Type B pancreatic cell (in vitro differentiated cells): ENCODE results near the gene TEX14. TPM values are rescaled to one million over a fixed set of nuclear protein-coding genes. Genes with fewer than 3 reads are reported as not detected.

Source experiments
- DNase-seq: peaks from one replicate; pipeline ENCODE4 v3.0.0; 2021; ENCODE audit warnings: mixed read lengths; ENCODE audit not compliant: unreplicated experiment; ENCODE audit errors: extremely low spot score
- H3K27ac Mint-ChIP-seq: 2 replicates; pipeline ENCODE4 v1.8.0; 2021; ENCODE audit warnings: mild to moderate bottlenecking, mixed read lengths
- H3K27me3 Mint-ChIP-seq: 2 replicates; pipeline ENCODE4 v1.8.0; 2021; ENCODE audit warnings: mixed read lengths
- H3K36me3 Mint-ChIP-seq: 2 replicates; pipeline ENCODE4 v1.8.0; 2021; ENCODE audit warnings: mixed read lengths
- H3K4me1 Mint-ChIP-seq: one replicate; pipeline ENCODE4 v1.8.0; 2021; ENCODE audit warnings: mixed read lengths; ENCODE audit not compliant: unreplicated experiment
- H3K4me3 Mint-ChIP-seq: 2 replicates; pipeline ENCODE4 v1.8.0; 2021; ENCODE audit warnings: mild to moderate bottlenecking, mixed read lengths
- H3K9me3 Mint-ChIP-seq: 2 replicates; pipeline ENCODE4 v1.8.0; 2021; ENCODE audit warnings: mixed read lengths
- CTCF ChIP-seq: fragments of 200-600 bp; sonication (generic); conservative IDR thresholded peaks from 2 replicates; pipeline ENCODE4 v1.5.0; 2021; ENCODE audit warnings: antibody characterized with exemption, mild to moderate bottlenecking
- total RNA-seq: library from RNA; stranded (reverse); gene quantifications from 2 replicates; pipeline ENCODE4 v1.2.1, GENCODE V29; 2021; ENCODE audit warnings: low replicate concordance

The TEX14 gene
- total RNA-seq, 1 donor from 2014 or later = 0.34 TPM

- no peaks in the 10 kb centered on the region for H3K9me3 Mint-ChIP-seq
- peak overlapping the region; percentile 96 for H3K4me3 Mint-ChIP-seq
- H3K4me1 Mint-ChIP-seq = peaks cover 31% of the 10 kb centered on the region
- no peak for DNase-seq
- H3K27me3 Mint-ChIP-seq = peaks cover 5% of the 10 kb centered on the region
- peaks cover 4% of the 10 kb centered on the region for H3K36me3 Mint-ChIP-seq
- no peak for TF ChIP-seq CTCF
- peak overlapping the region; percentile 96 for H3K27ac Mint-ChIP-seq
Measured at GRCh38 chr17:58516644-58517377, 175.0 kb downstream of the TEX14 start.

- Mint-ChIP-seq H3K27me3 (no peaks in the 10 kb centered on the region), H3K36me3 (peaks cover 17% of the 10 kb centered on the region), H3K4me3 (peak overlapping the region; percentile 96), H3K9me3 (no peaks in the 10 kb centered on the region), H3K27ac (peak overlapping the region; percentile 96), H3K4me1 (peaks cover 35% of the 10 kb centered on the region)
- no peak for DNase-seq
- no peak for TF ChIP-seq CTCF
Measured at GRCh38 chr17:58515286-58515685, 176.6 kb downstream of the TEX14 start.

GRCh38 chr17:58514770-58515157 is 177.1 kb downstream of the TEX14 start:
- DNase-seq = no peak
- H3K4me1 Mint-ChIP-seq = peaks cover 35% of the 10 kb centered on the region
- H3K9me3 Mint-ChIP-seq = no peaks in the 10 kb centered on the region
- no peak for TF ChIP-seq CTCF
- peak overlapping the region; percentile 96 for H3K4me3 Mint-ChIP-seq
- no peaks in the 10 kb centered on the region for H3K27me3 Mint-ChIP-seq
- peak overlapping the region; percentile 27 for H3K27ac Mint-ChIP-seq
- H3K36me3 Mint-ChIP-seq = peaks cover 22% of the 10 kb centered on the region

GRCh38 chr17:58513965-58514769 is 177.7 kb downstream of the TEX14 start, which contains the start of gene MTMR4:
Gene MTMR4 (minus strand): TSS chr17:58514638. CDS start chr17:58514407, 231 bp downstream.
- DNase-seq = peak; percentile 90
- Mint-ChIP-seq H3K27me3 (no peaks in the 10 kb centered on the region), H3K4me1 (peaks cover 35% of the 10 kb centered on the region), H3K36me3 (peaks cover 27% of the 10 kb centered on the region), H3K9me3 (no peaks in the 10 kb centered on the region), H3K4me3 (peak within 1 kb of the TSS; percentile 96), H3K27ac (peak within 1 kb of the TSS; percentile 96)
- no peak for TF ChIP-seq CTCF

GRCh38 chr17:58513267-58513964 is 178.4 kb downstream of the TEX14 start:
- Mint-ChIP-seq H3K4me3 (peak overlapping the region; percentile 92), H3K27me3 (no peaks in the 10 kb centered on the region), H3K4me1 (peaks cover 29% of the 10 kb centered on the region), H3K27ac (peak overlapping the region; percentile 76), H3K9me3 (no peaks in the 10 kb centered on the region), H3K36me3 (peaks cover 29% of the 10 kb centered on the region)
- DNase-seq = no peak
- no peak for TF ChIP-seq CTCF
